WTC11 (cell line): ENCODE results near the gene UNC13C. TPM values are rescaled to one million over a fixed set of nuclear protein-coding genes. Genes with fewer than 3 reads are reported as not detected.

Source experiments
- ATAC-seq: fragments of 200-7000 bp; cut with Tn5 transposase; 2 replicates; pipeline ENCODE4 v1.10.0; 2021; ENCODE audit warnings: mild to moderate bottlenecking, moderate library complexity
- CTCF ChIA-PET: fragments of 300-600 bp; sonication (Branson Sonifier 250); formaldehyde crosslinking; loops from one replicate; lab custom pipeline; 2021; ENCODE audit warnings: antibody characterized with exemption; lab: Charles Lee
- POLR2A ChIA-PET: fragments of 350-600 bp; sonication (Branson Sonifier 250); formaldehyde crosslinking; loops from one replicate; lab custom pipeline; 2021; ENCODE audit warnings: antibody characterized with exemption; lab: Charles Lee
- DNase-seq: peaks from one replicate; pipeline ENCODE4 v3.0.0; 2021; ENCODE audit warnings: low spot score
- H3K27ac Mint-ChIP-seq: 2 replicates; pipeline ENCODE4 v1.8.0; 2021; ENCODE audit warnings: mixed read lengths
- H3K27me3 Mint-ChIP-seq: 2 replicates; pipeline ENCODE4 v1.8.0; 2021; ENCODE audit warnings: low read depth, mild to moderate bottlenecking, moderate library complexity, mixed read lengths
- H3K36me3 Mint-ChIP-seq: 2 replicates; pipeline ENCODE4 v1.8.0; 2021; ENCODE audit warnings: mixed read lengths
- H3K4me1 Mint-ChIP-seq: 2 replicates; pipeline ENCODE4 v1.8.0; 2022; ENCODE audit warnings: mixed read lengths
- H3K4me3 Mint-ChIP-seq: 2 replicates; pipeline ENCODE4 v1.8.0; 2021; ENCODE audit warnings: mild to moderate bottlenecking, moderate library complexity, mixed read lengths
- H3K9me3 Mint-ChIP-seq: 2 replicates; pipeline ENCODE4 v1.8.0; 2021; ENCODE audit warnings: mixed read lengths
- CREB1 ChIP-seq: sonication (generic); formaldehyde crosslinking; IDR thresholded peaks from 2 replicates; pipeline ENCODE4 v1.8.0; 2023; ENCODE audit warnings: mild to moderate bottlenecking, missing genetic modification reagents
- CREM ChIP-seq: sonication (generic); formaldehyde crosslinking; IDR thresholded peaks from 2 replicates; pipeline ENCODE4 v1.8.1; 2022; ENCODE audit warnings: mild to moderate bottlenecking, missing genetic modification reagents, moderate library complexity
- ESRRA ChIP-seq: sonication (generic); formaldehyde crosslinking; IDR thresholded peaks from 2 replicates; pipeline ENCODE4 v1.8.1; 2022; ENCODE audit warnings: mild to moderate bottlenecking, missing genetic modification reagents, borderline replicate concordance
- FOXK1 ChIP-seq: sonication (generic); formaldehyde crosslinking; IDR thresholded peaks from 2 replicates; pipeline ENCODE4 v1.8.0; 2022; ENCODE audit warnings: mild to moderate bottlenecking, moderate library complexity, missing genetic modification reagents
- GRHL2 ChIP-seq: fragments of 250-450 bp; sonication (Bioruptor Pico); IDR thresholded peaks from 2 replicates; pipeline ENCODE4 v1.8.0; 2022; ENCODE audit warnings: mild to moderate bottlenecking, moderate library complexity; ENCODE audit not compliant: insufficient replicate concordance, severe bottlenecking
- HMGA2 ChIP-seq: fragments of 250-450 bp; sonication (Bioruptor Pico); IDR thresholded peaks from 2 replicates; pipeline ENCODE4 v1.4.0; 2021; ENCODE audit warnings: mild to moderate bottlenecking, moderate library complexity
- HMGXB4 ChIP-seq: sonication (generic); formaldehyde crosslinking; IDR thresholded peaks from 2 replicates; pipeline ENCODE4 v1.8.1; 2023; ENCODE audit warnings: mild to moderate bottlenecking, moderate library complexity, missing genetic modification reagents
- IRF1 ChIP-seq: sonication (generic); formaldehyde crosslinking; IDR thresholded peaks from 2 replicates; pipeline ENCODE4 v1.8.0; 2023; ENCODE audit warnings: missing genetic modification reagents
- IRF2 ChIP-seq: sonication (generic); formaldehyde crosslinking; IDR thresholded peaks from 2 replicates; pipeline ENCODE4 v1.8.0; 2022; ENCODE audit warnings: low read depth, missing genetic modification reagents, borderline replicate concordance
- KAT7 ChIP-seq: sonication (generic); formaldehyde crosslinking; IDR thresholded peaks from 2 replicates; pipeline ENCODE4 v1.8.1; 2023; ENCODE audit warnings: missing genetic modification reagents, mild to moderate bottlenecking, borderline replicate concordance
- MXD4 ChIP-seq: fragments of 250-450 bp; sonication (Bioruptor Pico); IDR thresholded peaks from 2 replicates; pipeline ENCODE4 v1.8.0; 2021; ENCODE audit warnings: mild to moderate bottlenecking, moderate library complexity, borderline replicate concordance
- MYBL2 ChIP-seq: sonication (generic); formaldehyde crosslinking; IDR thresholded peaks from 2 replicates; pipeline ENCODE4 v1.8.1; 2023; ENCODE audit warnings: mild to moderate bottlenecking, moderate library complexity, missing genetic modification reagents
- NR3C1 ChIP-seq: sonication (generic); formaldehyde crosslinking; conservative IDR thresholded peaks from 2 replicates; pipeline ENCODE4 v1.8.1; 2023; ENCODE audit warnings: low read depth, mild to moderate bottlenecking, missing genetic modification reagents
- RELA ChIP-seq: sonication (generic); formaldehyde crosslinking; IDR thresholded peaks from 2 replicates; pipeline ENCODE4 v1.8.1; 2022; ENCODE audit warnings: missing genetic modification reagents, mild to moderate bottlenecking, borderline replicate concordance
- RORB ChIP-seq: fragments of 250-450 bp; sonication (Bioruptor Pico); IDR thresholded peaks from 2 replicates; pipeline ENCODE4 v1.9.0; 2021; ENCODE audit warnings: mild to moderate bottlenecking
- TEAD1 ChIP-seq: sonication (generic); formaldehyde crosslinking; IDR thresholded peaks from 2 replicates; pipeline ENCODE4 v1.8.0; 2022; ENCODE audit warnings: mild to moderate bottlenecking, missing genetic modification reagents
- TEAD4 ChIP-seq: sonication (generic); formaldehyde crosslinking; IDR thresholded peaks from 2 replicates; pipeline ENCODE4 v1.8.0; 2022; ENCODE audit warnings: mild to moderate bottlenecking, missing genetic modification reagents
- ZNF138 ChIP-seq: sonication (generic); formaldehyde crosslinking; conservative IDR thresholded peaks from 2 replicates; pipeline ENCODE4 v1.8.1; 2022; ENCODE audit warnings: mild to moderate bottlenecking, moderate library complexity, missing genetic modification reagents
- ZNF263 ChIP-seq: sonication (generic); formaldehyde crosslinking; IDR thresholded peaks from 2 replicates; pipeline ENCODE4 v1.8.1; 2022; ENCODE audit warnings: low read depth, mild to moderate bottlenecking, moderate library complexity, missing genetic modification reagents
- ZNF396 ChIP-seq: fragments of 250-450 bp; sonication (Bioruptor Pico); IDR thresholded peaks from 2 replicates; pipeline ENCODE4 v1.8.0; 2021; ENCODE audit warnings: mild to moderate bottlenecking, moderate library complexity, borderline replicate concordance
- ZNF416 ChIP-seq: fragments of 250-450 bp; sonication (Bioruptor Pico); IDR thresholded peaks from 2 replicates; pipeline ENCODE4 v1.9.0; 2021; ENCODE audit warnings: mild to moderate bottlenecking, inconsistent platforms
- ZNF425 ChIP-seq: fragments of 250-450 bp; sonication (Bioruptor Pico); conservative IDR thresholded peaks from 2 replicates; pipeline ENCODE4 v1.9.0; 2021; ENCODE audit warnings: mild to moderate bottlenecking
- total RNA-seq: library from RNA; stranded (reverse); gene quantifications from 3 replicates; pipeline ENCODE4 v1.2.3, GENCODE V29; 2021
- TF ChIP-seq, protein P1 (sequence below): sonication (generic); formaldehyde crosslinking; IDR thresholded peaks from 2 replicates; pipeline ENCODE4 v1.8.1; 2022; ENCODE audit warnings: missing genetic modification reagents, borderline replicate concordance
- TF ChIP-seq, protein P2 (sequence below): fragments of 250-450 bp; sonication (Bioruptor Pico); IDR thresholded peaks from 2 replicates; pipeline ENCODE4 v2.1.2; 2022; ENCODE audit warnings: mild to moderate bottlenecking, moderate library complexity
- TF ChIP-seq, protein P3 (sequence below): fragments of 250-450 bp; sonication (Bioruptor Pico); IDR thresholded peaks from 2 replicates; pipeline ENCODE4 v1.9.0; 2021; ENCODE audit warnings: moderate library complexity, mild to moderate bottlenecking, inconsistent platforms, borderline replicate concordance
- TF ChIP-seq, protein P4 (sequence below): sonication (generic); formaldehyde crosslinking; IDR thresholded peaks from 2 replicates; pipeline ENCODE4 v1.8.1; 2022; ENCODE audit warnings: mild to moderate bottlenecking, missing genetic modification reagents, moderate library complexity, borderline replicate concordance
- TF ChIP-seq, protein P5 (sequence below): fragments of 250-450 bp; sonication (Bioruptor Pico); IDR thresholded peaks from 2 replicates; pipeline ENCODE4 v1.9.0; 2021; ENCODE audit warnings: mild to moderate bottlenecking

UNC13C gene
- total RNA-seq, 1 experiment from 2014 or later: 0.07 TPM

DNA sequence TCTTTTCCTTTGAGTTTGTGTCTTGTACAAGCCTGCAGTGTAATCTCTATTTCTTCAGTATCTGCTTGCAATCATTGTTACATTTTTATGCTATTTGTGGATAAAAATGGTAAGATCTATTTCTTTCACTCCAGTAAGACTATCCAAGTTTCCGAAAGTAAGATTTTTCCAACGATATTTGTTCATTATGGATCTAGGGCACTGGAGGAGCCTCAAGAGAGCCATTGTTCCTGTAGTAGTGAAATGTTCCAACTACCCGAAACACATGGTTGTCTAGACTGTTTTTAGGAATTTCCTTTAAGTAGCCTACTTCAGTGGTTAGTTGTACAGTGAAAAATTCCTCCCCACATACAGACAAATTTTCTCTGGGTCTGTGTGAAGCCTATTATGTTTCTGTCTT, 621.1 kb downstream of the UNC13C start:
- ChIA-PET POLR2A (no interaction called here), CTCF (no interaction called here)
- Mint-ChIP-seq H3K36me3 (peaks cover 5% of the 10 kb centered on the region), H3K9me3 (peaks cover 13% of the 10 kb centered on the region), H3K27me3 (peaks cover 43% of the 10 kb centered on the region), H3K4me1 (peaks cover 8% of the 10 kb centered on the region; the same call in 1 of the 2 replicates), H3K27ac (no peak overlapping the region), H3K4me3 (no peak overlapping the region)
- TF ChIP-seq RORB (no peak), FOXK1 (CRISPR knock-in tag) (no peak), ZNF425 (CRISPR knock-in tag) (no peak), HMGXB4 (CRISPR knock-in tag) (no peak), GRHL2 (CRISPR knock-in tag) (no peak), ZNF263 (CRISPR knock-in tag) (no peak), MYBL2 (CRISPR knock-in tag) (no peak), TEAD4 (CRISPR knock-in tag) (no peak), ZNF138 (CRISPR knock-in tag) (no peak), ZNF416 (CRISPR knock-in tag) (no peak), RELA (CRISPR knock-in tag) (no peak), CREB1 (CRISPR knock-in tag) (no peak), IRF2 (CRISPR knock-in tag) (no peak), HMGA2 (CRISPR knock-in tag) (no peak), CREM (no peak), IRF1 (CRISPR knock-in tag) (no peak), ZNF396 (no peak), NR3C1 (CRISPR knock-in tag) (no peak)
- TF ChIP-seq, protein P1, sequence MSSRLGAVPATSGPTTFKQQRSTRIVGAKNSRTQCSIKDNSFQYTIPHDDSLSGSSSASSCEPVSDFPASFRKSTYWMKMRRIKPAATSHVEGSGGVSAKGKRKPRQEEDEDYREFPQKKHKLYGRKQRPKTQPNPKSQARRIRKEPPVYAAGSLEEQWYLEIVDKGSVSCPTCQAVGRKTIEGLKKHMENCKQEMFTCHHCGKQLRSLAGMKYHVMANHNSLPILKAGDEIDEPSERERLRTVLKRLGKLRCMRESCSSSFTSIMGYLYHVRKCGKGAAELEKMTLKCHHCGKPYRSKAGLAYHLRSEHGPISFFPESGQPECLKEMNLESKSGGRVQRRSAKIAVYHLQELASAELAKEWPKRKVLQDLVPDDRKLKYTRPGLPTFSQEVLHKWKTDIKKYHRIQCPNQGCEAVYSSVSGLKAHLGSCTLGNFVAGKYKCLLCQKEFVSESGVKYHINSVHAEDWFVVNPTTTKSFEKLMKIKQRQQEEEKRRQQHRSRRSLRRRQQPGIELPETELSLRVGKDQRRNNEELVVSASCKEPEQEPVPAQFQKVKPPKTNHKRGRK: no peak
- TF ChIP-seq, protein P2, sequence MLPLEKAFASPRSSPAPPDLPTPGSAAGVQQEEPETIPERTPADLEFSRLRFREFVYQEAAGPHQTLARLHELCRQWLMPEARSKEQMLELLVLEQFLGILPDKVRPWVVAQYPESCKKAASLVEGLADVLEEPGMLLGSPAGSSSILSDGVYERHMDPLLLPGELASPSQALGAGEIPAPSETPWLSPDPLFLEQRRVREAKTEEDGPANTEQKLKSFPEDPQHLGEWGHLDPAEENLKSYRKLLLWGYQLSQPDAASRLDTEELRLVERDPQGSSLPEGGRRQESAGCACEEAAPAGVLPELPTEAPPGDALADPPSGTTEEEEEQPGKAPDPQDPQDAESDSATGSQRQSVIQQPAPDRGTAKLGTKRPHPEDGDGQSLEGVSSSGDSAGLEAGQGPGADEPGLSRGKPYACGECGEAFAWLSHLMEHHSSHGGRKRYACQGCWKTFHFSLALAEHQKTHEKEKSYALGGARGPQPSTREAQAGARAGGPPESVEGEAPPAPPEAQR (CRISPR knock-in tag): no peak
- DNase-seq: no peak
- no peak for ATAC-seq

DNA sequence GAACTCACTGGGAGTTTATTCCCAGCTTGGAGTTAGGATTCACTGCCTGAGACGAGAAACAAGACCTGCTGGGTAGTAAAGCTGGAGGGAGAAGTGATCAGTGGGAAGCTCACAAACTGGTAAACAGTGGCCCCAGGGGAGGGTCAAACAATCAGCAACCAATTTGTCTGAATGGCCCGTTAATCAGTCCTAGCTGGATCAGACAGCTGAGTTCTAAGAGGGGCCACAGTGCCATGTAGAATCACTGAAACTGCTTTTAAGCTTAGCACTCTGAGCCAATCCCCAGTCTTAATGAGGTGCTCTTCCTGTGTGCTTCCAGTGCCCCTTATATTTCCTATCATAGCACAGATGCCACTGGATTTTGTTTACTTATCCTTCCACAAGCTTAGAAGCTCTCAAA, 626.8 kb downstream of the UNC13C start:
- DNase-seq: peak; percentile 10
- Mint-ChIP-seq H3K4me1 (peaks cover 24% of the 10 kb centered on the region), H3K9me3 (no peaks in the 10 kb centered on the region), H3K27me3 (peaks cover 50% of the 10 kb centered on the region), H3K27ac (no peak overlapping the region), H3K36me3 (no peaks in the 10 kb centered on the region), H3K4me3 (no peak overlapping the region)
- ATAC-seq: peak; percentile 86
- POLR2A ChIA-PET: no interaction called here
- CTCF ChIA-PET: interaction anchor here (1.0 to 1.4 kb wide), 3 partner anchors 11 to 522 kb away, joined by 3 to 7 read pairs (median 4); no protein-coding TSS in a partner anchor
- no peak for TF ChIP-seq TEAD1 (CRISPR knock-in tag)
- TF ChIP-seq RORB: no peak
- TF ChIP-seq, protein P3, sequence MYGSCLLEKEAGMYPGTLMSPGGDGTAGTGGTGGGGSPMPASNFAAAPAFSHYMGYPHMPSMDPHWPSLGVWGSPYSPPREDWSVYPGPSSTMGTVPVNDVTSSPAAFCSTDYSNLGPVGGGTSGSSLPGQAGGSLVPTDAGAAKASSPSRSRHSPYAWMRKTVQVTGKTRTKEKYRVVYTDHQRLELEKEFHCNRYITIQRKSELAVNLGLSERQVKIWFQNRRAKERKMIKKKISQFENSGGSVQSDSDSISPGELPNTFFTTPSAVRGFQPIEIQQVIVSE (CRISPR knock-in tag): no peak
- TF ChIP-seq MXD4 (CRISPR knock-in tag): no peak
- TF ChIP-seq, protein P4, sequence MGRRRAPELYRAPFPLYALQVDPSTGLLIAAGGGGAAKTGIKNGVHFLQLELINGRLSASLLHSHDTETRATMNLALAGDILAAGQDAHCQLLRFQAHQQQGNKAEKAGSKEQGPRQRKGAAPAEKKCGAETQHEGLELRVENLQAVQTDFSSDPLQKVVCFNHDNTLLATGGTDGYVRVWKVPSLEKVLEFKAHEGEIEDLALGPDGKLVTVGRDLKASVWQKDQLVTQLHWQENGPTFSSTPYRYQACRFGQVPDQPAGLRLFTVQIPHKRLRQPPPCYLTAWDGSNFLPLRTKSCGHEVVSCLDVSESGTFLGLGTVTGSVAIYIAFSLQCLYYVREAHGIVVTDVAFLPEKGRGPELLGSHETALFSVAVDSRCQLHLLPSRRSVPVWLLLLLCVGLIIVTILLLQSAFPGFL: no peak
- TF ChIP-seq ESRRA (CRISPR knock-in tag): no peak
- no peak for TF ChIP-seq KAT7 (CRISPR knock-in tag)
- TF ChIP-seq, protein P5, sequence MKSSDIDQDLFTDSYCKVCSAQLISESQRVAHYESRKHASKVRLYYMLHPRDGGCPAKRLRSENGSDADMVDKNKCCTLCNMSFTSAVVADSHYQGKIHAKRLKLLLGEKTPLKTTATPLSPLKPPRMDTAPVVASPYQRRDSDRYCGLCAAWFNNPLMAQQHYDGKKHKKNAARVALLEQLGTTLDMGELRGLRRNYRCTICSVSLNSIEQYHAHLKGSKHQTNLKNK (CRISPR knock-in tag): no peak
